ENCODE measurements around the gene LMAN2. TPM values are rescaled to one million over a fixed set of nuclear protein-coding genes. Genes with fewer than 3 reads are reported as not detected.

The LMAN2 gene
- total RNA-seq, 1 donor from 2014 or later, result 130 TPM

GRCh38 chr5:177297922-177298321, 53.5 kb downstream of the LMAN2 start:
- peaks cover 55% of the 10 kb centered on the region for H3K4me1 Mint-ChIP-seq (ENCODE audit: low read depth)
- peaks cover 64% of the 10 kb centered on the region for H3K36me3 Mint-ChIP-seq (ENCODE audit: low read depth)
- intact Hi-C loops (cut with micrococcal nuclease), result no loop called here
- H3K4me3 Mint-ChIP-seq (ENCODE audit: low read depth), result no peak overlapping the region
- H3K27ac Mint-ChIP-seq, result no peak overlapping the region
- H3K9me3 Mint-ChIP-seq, result no peaks in the 10 kb centered on the region
- H3K27me3 Mint-ChIP-seq (ENCODE audit: low read depth), result no peaks in the 10 kb centered on the region
- no peak for DNase-seq (ENCODE audit: low spot score)

- intact Hi-C loops (cut with micrococcal nuclease), result no loop called here
- H3K4me3 Mint-ChIP-seq (ENCODE audit: low read depth), result no peak overlapping the region
- DNase-seq (ENCODE audit: low spot score), result no peak
- H3K27ac Mint-ChIP-seq, result peak overlapping the region; percentile 71
- H3K9me3 Mint-ChIP-seq, result no peaks in the 10 kb centered on the region
- H3K36me3 Mint-ChIP-seq (ENCODE audit: low read depth), result peaks cover 67% of the 10 kb centered on the region
- H3K27me3 Mint-ChIP-seq (ENCODE audit: low read depth), result no peaks in the 10 kb centered on the region
- H3K4me1 Mint-ChIP-seq (ENCODE audit: low read depth), result peaks cover 45% of the 10 kb centered on the region
These were observed 54.9 kb downstream of the LMAN2 start for GRCh38 chr5:177296581-177296980.

DNA sequence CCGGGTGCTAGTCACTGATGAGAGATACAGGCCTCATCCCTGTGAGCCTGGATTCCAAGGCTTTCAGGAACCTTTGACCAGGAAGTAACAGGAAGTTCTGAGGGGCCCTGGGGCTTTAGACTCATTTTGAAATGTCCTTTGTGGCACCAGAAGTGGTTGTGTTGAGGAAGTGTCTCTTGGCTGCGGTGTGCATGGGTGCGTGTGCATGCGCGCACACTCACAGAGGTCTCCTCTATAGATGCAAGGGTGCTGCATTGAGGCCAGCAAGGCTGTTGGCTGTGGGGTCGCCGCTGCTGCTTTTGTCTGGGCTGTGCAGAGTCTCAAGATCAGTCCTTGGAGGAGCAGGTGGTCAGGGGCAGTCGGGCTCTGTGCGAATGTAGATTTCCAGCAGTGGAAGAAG, 55.5 kb downstream of the LMAN2 start:
- intact Hi-C loops (cut with micrococcal nuclease), result no loop called here
- Mint-ChIP-seq H3K36me3 (ENCODE audit: low read depth) (peaks cover 65% of the 10 kb centered on the region), H3K4me1 (ENCODE audit: low read depth) (peaks cover 41% of the 10 kb centered on the region), H3K27ac (peak overlapping the region; percentile 71), H3K27me3 (ENCODE audit: low read depth) (no peaks in the 10 kb centered on the region), H3K9me3 (no peaks in the 10 kb centered on the region), H3K4me3 (ENCODE audit: low read depth) (no peak overlapping the region)
- DNase-seq (ENCODE audit: low spot score), result no peak

DNA sequence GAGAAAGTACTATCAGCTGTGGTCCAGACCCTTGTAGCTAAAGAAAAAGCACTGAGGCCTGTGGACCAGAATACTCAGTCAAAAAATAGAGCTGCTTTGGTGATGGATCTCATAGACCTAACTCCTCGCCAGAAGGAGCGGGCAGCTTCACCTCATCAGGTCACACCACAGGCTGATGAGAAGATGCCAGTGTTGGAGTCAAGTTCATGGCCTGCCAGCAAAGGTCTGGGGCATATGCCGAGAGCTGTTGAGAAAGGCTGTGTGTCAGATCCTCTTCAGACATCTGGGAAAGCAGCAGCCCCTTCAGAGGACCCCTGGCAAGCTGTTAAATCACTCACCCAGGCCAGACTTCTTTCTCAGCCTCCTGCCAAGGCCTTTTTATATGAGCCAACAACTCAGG, 56.8 kb downstream of the LMAN2 start:
- peaks cover 62% of the 10 kb centered on the region for H3K36me3 Mint-ChIP-seq (ENCODE audit: low read depth)
- H3K4me1 Mint-ChIP-seq (ENCODE audit: low read depth), result peaks cover 30% of the 10 kb centered on the region
- H3K9me3 Mint-ChIP-seq, result no peaks in the 10 kb centered on the region
- DNase-seq (ENCODE audit: low spot score), result no peak
- H3K4me3 Mint-ChIP-seq (ENCODE audit: low read depth), result no peak overlapping the region
- H3K27ac Mint-ChIP-seq, result no peak overlapping the region
- no peaks in the 10 kb centered on the region for H3K27me3 Mint-ChIP-seq (ENCODE audit: low read depth)
- intact Hi-C loops (cut with micrococcal nuclease), result no loop called here

- no peak for DNase-seq (ENCODE audit: low spot score)
- Mint-ChIP-seq H3K9me3 (no peaks in the 10 kb centered on the region), H3K4me3 (ENCODE audit: low read depth) (no peak overlapping the region), H3K27ac (no peak overlapping the region), H3K4me1 (ENCODE audit: low read depth) (peaks cover 25% of the 10 kb centered on the region), H3K36me3 (ENCODE audit: low read depth) (peaks cover 67% of the 10 kb centered on the region), H3K27me3 (ENCODE audit: low read depth) (no peaks in the 10 kb centered on the region)
- intact Hi-C loops (cut with micrococcal nuclease), result no loop called here
These were observed 57.5 kb downstream of the LMAN2 start for GRCh38 chr5:177293819-177294581.

GRCh38 chr5:177291735-177292134, 59.7 kb downstream of the LMAN2 start:
- intact Hi-C loops (cut with micrococcal nuclease), result no loop called here

GRCh38 chr5:177290816-177291596, 60.5 kb downstream of the LMAN2 start:
- Mint-ChIP-seq H3K4me3 (ENCODE audit: low read depth) (no peak overlapping the region), H3K4me1 (ENCODE audit: low read depth) (peaks cover 15% of the 10 kb centered on the region), H3K9me3 (no peaks in the 10 kb centered on the region), H3K36me3 (ENCODE audit: low read depth) (peaks cover 61% of the 10 kb centered on the region), H3K27ac (no peak overlapping the region), H3K27me3 (ENCODE audit: low read depth) (no peaks in the 10 kb centered on the region)
- intact Hi-C loops (cut with micrococcal nuclease), result no loop called here
- DNase-seq (ENCODE audit: low spot score), result no peak

More at GRCh38 chr5:177291735-177292134, 59.7 kb downstream of the LMAN2 start:
- Mint-ChIP-seq H3K4me3 (ENCODE audit: low read depth) (no peak overlapping the region), H3K27me3 (ENCODE audit: low read depth) (no peaks in the 10 kb centered on the region), H3K4me1 (ENCODE audit: low read depth) (peaks cover 21% of the 10 kb centered on the region), H3K36me3 (ENCODE audit: low read depth) (peaks cover 62% of the 10 kb centered on the region), H3K27ac (no peak overlapping the region), H3K9me3 (no peaks in the 10 kb centered on the region)
- DNase-seq (ENCODE audit: low spot score), result no peak

DNA sequence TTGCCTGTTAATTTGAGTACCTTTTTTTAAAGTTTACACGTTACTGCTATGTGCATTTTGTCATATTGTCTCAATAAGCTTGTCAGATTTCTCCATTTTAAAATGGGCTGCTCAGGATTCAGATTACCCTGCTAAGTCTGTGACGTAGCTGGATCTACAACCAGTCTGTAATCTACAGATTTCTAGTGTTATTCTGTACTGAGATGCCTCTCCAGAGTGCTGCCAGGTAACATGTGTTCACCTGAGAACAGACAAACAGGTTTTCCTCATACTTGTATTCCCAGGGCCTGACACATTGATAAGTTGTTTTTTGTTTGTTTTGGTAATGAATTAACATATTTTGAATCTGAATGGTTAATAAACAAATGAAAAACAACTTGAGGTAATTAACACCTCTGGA, 63.3 kb downstream of the LMAN2 start:
- Mint-ChIP-seq H3K27me3 (ENCODE audit: low read depth) (no peaks in the 10 kb centered on the region), H3K36me3 (ENCODE audit: low read depth) (peaks cover 51% of the 10 kb centered on the region), H3K4me1 (ENCODE audit: low read depth) (peaks cover 4% of the 10 kb centered on the region), H3K27ac (no peak overlapping the region), H3K4me3 (ENCODE audit: low read depth) (no peak overlapping the region), H3K9me3 (no peaks in the 10 kb centered on the region)
- intact Hi-C loops (cut with micrococcal nuclease), result no loop called here
- DNase-seq (ENCODE audit: low spot score), result no peak

Other genes with a start within 250 kb of the LMAN2 start
- gene NSD1, start 217.9 kb downstream of the LMAN2 start, total RNA-seq, result 100.0 and 103 TPM in 2 replicates
- 17.7 and 19.0 TPM in 2 replicates for gene RAB24, start 47.9 kb downstream of the LMAN2 start, total RNA-seq
- gene PRELID1, start 47.9 kb downstream of the LMAN2 start, total RNA-seq, result 223 and 229 TPM in 2 replicates
- 12.8 and 13.9 TPM in 2 replicates for gene MXD3, start 39.8 kb downstream of the LMAN2 start, total RNA-seq
- 36.2 and 40.5 TPM in 2 replicates for gene RGS14, start 6.3 kb upstream of the LMAN2 start, total RNA-seq
- not detected in 2 replicates for gene SLC34A1, start 32.8 kb upstream of the LMAN2 start, total RNA-seq
- not detected in 2 replicates for gene PFN3, start 49.0 kb upstream of the LMAN2 start, total RNA-seq
- gene F12, start 57.9 kb upstream of the LMAN2 start, total RNA-seq, result 3.5 and 5.8 TPM in 2 replicates
- gene GRK6, start 75.0 kb upstream of the LMAN2 start, total RNA-seq, result 131 and 134 TPM in 2 replicates
- 12.1 and 13.0 TPM in 2 replicates for gene PRR7, start 95.1 kb upstream of the LMAN2 start, total RNA-seq
- gene DBN1, start 122.0 kb upstream of the LMAN2 start, total RNA-seq, result 28.7 and 32.9 TPM in 2 replicates
- 85.4 and 86.9 TPM in 2 replicates for gene PDLIM7, start 145.9 kb upstream of the LMAN2 start, total RNA-seq
- 3.3 and 4.9 TPM in 2 replicates for gene DOK3, start 158.2 kb upstream of the LMAN2 start, total RNA-seq
- gene DDX41, start 165.3 kb upstream of the LMAN2 start, total RNA-seq, result 138 and 144 TPM in 2 replicates
- gene FAM193B, start 202.9 kb upstream of the LMAN2 start, total RNA-seq, result 75.8 and 81.0 TPM in 2 replicates
- gene TMED9, start 240.5 kb upstream of the LMAN2 start, total RNA-seq, result 174 and 175 TPM in 2 replicates
- 20.9 and 22.1 TPM in 2 replicates for gene B4GALT7, start 248.5 kb upstream of the LMAN2 start, total RNA-seq